ENCODE data around the gene ASXL1. TPM values are rescaled to one million over a fixed set of nuclear protein-coding genes. Genes with fewer than 3 reads are reported as not detected.
A peak's percentile ranks its signal among the peaks of the same experiment; 100 is the strongest.

ASXL1 gene
- total and polyA plus RNA-seq, 10 of the 15 experiments (the other 5 are each of a cell fraction or from before 2014, with no cell fraction given) = 11.0 to 87.6 (median 56.8) TPM

- no peak for TF ChIP-seq MLLT1 (IDR thresholded peaks at IDR 0.05)
- peak; percentile 2; the same call in 1 of the 2 replicates for TF ChIP-seq POLR2AphosphoS2 (IDR thresholded peaks at IDR 0.05; ENCODE audit: low read depth, low read length)
- TF ChIP-seq ZNF24 (IDR thresholded peaks at IDR 0.05) = no peak
- TF ChIP-seq PKNOX1 (IDR thresholded peaks at IDR 0.05) = peak; percentile 81
Observed at GRCh38 chr20:32445539-32446273, 87.6 kb downstream of the ASXL1 start (continued).

GRCh38 chr20:32446301-32447100 lies 88.4 kb downstream of the ASXL1 start:
- BruUV-seq (replicated peaks) = TSS peak; percentile 59
- no peaks in the 10 kb centered on the region for H3K27me3 ChIP-seq (replicated peaks in 1 of 2; ENCODE audit: control insufficient read depth in 2 of 2, insufficient read depth in 2 of 2, low read length in 1 of 2)

More at GRCh38 chr20:32446301-32447100, 88.4 kb downstream of the ASXL1 start:
- H3K4me1 ChIP-seq (ENCODE audit: control insufficient read depth, insufficient read depth, low read length) = no peaks in the 10 kb centered on the region
- H3K27ac ChIP-seq (ENCODE audit: control insufficient read depth, insufficient read depth) = no peak overlapping the region
- H3K79me2 ChIP-seq (ENCODE audit: control insufficient read depth, insufficient read depth, low read length) = no peaks in the 10 kb centered on the region
- ChIA-PET POLR2A (interaction anchor here (0.5 kb wide), 1 partner anchor 109 kb away, joined by 4 read pairs; no protein-coding TSS in a partner anchor), CTCF (interaction anchor here (0.8 to 1.0 kb wide), 2 partner anchors 39 to 89 kb away, joined by 3 read pairs; no protein-coding TSS in a partner anchor), SMC1A (ENCODE audit: uncharacterized antibody, unreplicated experiment) (no interaction called here), RAD21 (ENCODE audit: unreplicated experiment) (interaction anchor here (0.6 to 0.8 kb wide), 2 partner anchors 205 to 1050 kb away, joined by 3 to 4 read pairs; no protein-coding TSS in a partner anchor)
- no peak overlapping the region for H2AFZ ChIP-seq (ENCODE audit: control insufficient read depth, low read depth, low read length)
- no peak overlapping the region for H3K4me2 ChIP-seq (ENCODE audit: control insufficient read depth, insufficient read depth)
- WGBS (ENCODE audit: insufficient coverage, insufficient replicate concordance, low lambda C conversion rate, missing lambda C conversion rate) = 79% methylated on average over 14 of the region's 14 CpGs
- H3K4me3 ChIP-seq = no peak overlapping the region
- peaks cover 0 to 1% of the 10 kb centered on the region in 2 experiments; a peak in 2 of 4 replicates for H3K36me3 ChIP-seq (ENCODE audit: control insufficient read depth in 2 of 2, insufficient read depth in 2 of 2, low read length in 1 of 2)
- TF ChIP-seq GATAD2B (conservative IDR thresholded peaks at IDR 0.05; ENCODE audit: low read depth) (0 out of 2 replicates have a peak, but pooled peaks have one; percentile 10), ZBED1 (IDR thresholded peaks at IDR 0.05; ENCODE audit: borderline replicate concordance) (no peak), BACH1 (IDR thresholded peaks at IDR 0.05; ENCODE audit: borderline replicate concordance) (no peak), ZBTB11 (CRISPR knock-in tag; IDR thresholded peaks at IDR 0.05) (no peak), ZNF384 (IDR thresholded peaks at IDR 0.05; ENCODE audit: borderline replicate concordance, low read depth, low read length) (no peak), SMARCA5 (IDR thresholded peaks at IDR 0.05) (no peak), NFYB (IDR thresholded peaks at IDR 0.05; ENCODE audit: insufficient read depth, low read depth, low read length) (no peak), ELK1 (IDR thresholded peaks at IDR 0.05; ENCODE audit: low read depth, low read length) (no peak)
- no peaks in the 10 kb centered on the region for H4K20me1 ChIP-seq (ENCODE audit: control insufficient read depth, insufficient read depth)
- no peak overlapping the region for H3K9ac ChIP-seq (ENCODE audit: control insufficient read depth, insufficient read depth, low read length)
- FAIRE-seq (no peak), ATAC-seq (no peak), DNase-seq (ENCODE audit: low read depth, low spot score) (no peak)
- in situ Hi-C loops (cut with MboI) = no loop called here
- H3K9me3 ChIP-seq (replicated peaks; ENCODE audit: control insufficient read depth, insufficient read depth, low read length) = no peaks in the 10 kb centered on the region
- intact Hi-C loops (cut with micrococcal nuclease; ENCODE audit: unreplicated experiment) = no loop called here
